Heart left ventricle (tissue), 16 donors: ENCODE measurements around the gene G6PC1. TPM values are rescaled to one million over a fixed set of nuclear protein-coding genes. Genes with fewer than 3 reads are reported as not detected.
"Not testable (repeated sequence)": the region's sequence is repeated elsewhere in the genome, so short reads cannot be mapped to it uniquely, and the experiment has no call there.

ENCODE experiments used
- ATAC-seq, 4 donors: fragments of 200-7000 bp; cut with Tn5 transposase; one replicate each; pipeline ENCODE4 v1.9.1; 2020 to 2022; ENCODE audit warnings: moderate library complexity in 4 of 4, mild to moderate bottlenecking in 3 of 4, moderate number of reproducible peaks in 1 of 4
- DNase-seq, 5 donors: peaks; one replicate each; pipeline ENCODE4 v3.0.0-alpha.2; 2020
- H3K27ac ChIP-seq, 12 donors: fragments of 200-600 bp; sonication (generic) in 4 of 12; one replicate each; pipeline versions ENCODE4 v1.5.0 to v1.8.0; 2016 to 2022; ENCODE audit warnings: mild to moderate bottlenecking in 2 of 12
- H3K27me3 ChIP-seq, 9 donors: fragments of 200-600 bp; sonication (generic) in 2 of 9; one replicate each; pipeline versions ENCODE4 v1.5.1 to v1.8.0; 2016 to 2022; ENCODE audit warnings: mild to moderate bottlenecking in 3 of 9
- H3K36me3 ChIP-seq, 9 donors: fragments of 200-600 bp; sonication (generic) in 2 of 9; one replicate each; pipeline versions ENCODE4 v1.5.0 to v1.8.0; 2018 to 2022; ENCODE audit warnings: mild to moderate bottlenecking in 2 of 9
- H3K4me1 ChIP-seq, 12 donors: fragments of 200-600 bp; sonication (generic) in 4 of 12; one replicate each; pipeline versions ENCODE4 v1.5.0 to v1.8.0; 2016 to 2022; ENCODE audit warnings: mild to moderate bottlenecking in 3 of 12
- H3K4me3 ChIP-seq, 12 donors: fragments of 200-600 bp; sonication (generic) in 4 of 12; one replicate each; pipeline versions ENCODE4 v1.5.0 to v1.8.0; 2017 to 2022; ENCODE audit warnings: mild to moderate bottlenecking in 9 of 12, moderate library complexity in 4 of 12
- H3K9me3 ChIP-seq, 12 donors: fragments of 200-600 bp; sonication (generic) in 4 of 12; one replicate each; pipeline versions ENCODE4 v1.5.0 to v1.8.0; 2016 to 2022; ENCODE audit warnings: mild to moderate bottlenecking in 1 of 12
- POLR2A ChIP-seq, 2 donors: fragments of 450-650 bp; IDR thresholded peaks; one replicate each; pipeline ENCODE4 v1.6.1; 2017; ENCODE audit warnings: antibody characterized with exemption in 2 of 2, mild to moderate bottlenecking in 2 of 2, moderate library complexity in 2 of 2
- WGBS, 4 donors: extraction: QIAGEN DNeasy Blood & Tissue Kit in 2 of 4; methylation state at CpG; one replicate each; pipeline versions ENCODE4 v1.1.5 to v1.1.7; 2013 to 2018; 5-methylcytosine and 5-hydroxymethylcytosine counted together
- intact Hi-C, 10 donors: fragments of 100-400 bp; cut with DNase I; formaldehyde crosslinking; loops; one replicate each; pipeline versions ENCODE4 v1.11.1 to v1.14.2; 2022
- polyA plus RNA-seq, 2 donors: library from polyadenylated mRNA; stranded (reverse); fragments of 200-250 nt; gene quantifications; one replicate each; pipeline ENCODE4 v1.2.3, GENCODE V29; 2013
- total RNA-seq, 9 donors: library from RNA; depleted of rRNA in 2 of 9; stranded (reverse); fragments of >200 nt in 2 of 9; fragmentation: NEBNext Ultra II Directional in 3 of 9; extraction: Animal tissue kit (Norgen Biotek cat#: 25700) in 3 of 9; gene quantifications; one replicate each; pipeline versions ENCODE4 v1.1.0 to v1.2.4, GENCODE V29; 2016 to 2023
- TF ChIP-seq, protein P1 (sequence below), 12 donors: fragments of 200-600 bp; sonication (generic) in 4 of 12; IDR thresholded peaks; one replicate each; pipeline versions ENCODE4 v1.5.0 to v1.8.0; 2018 to 2022; ENCODE audit warnings: antibody characterized with exemption in 12 of 12, mild to moderate bottlenecking in 5 of 12
- donor health status: ischemic (EF 13 %, LVEDD 7.1; RV severe dilation, severe dysfunction).
- donor health status: healthy with polysubstance abuse.
- donor health status: DM: no; HTN: yes; CAD: no.
- donor health status: DM: no; HTN: no; CAD: no.
- donor health status: ischemic (EF 25% LVEDD 6.9; RV normal size, moderate dysfunction).
- donor health status: ischemic (EF 25% LVEDD 5.7; RV mildly dilated, moderate dysfunction).
- donor health status: healthy.
- donor health status: DM: yes; HTN: yes; CAD: no.
- donor health status: ischemic (EF 35%, LVEDD 5.7; RV mildly dilated, moderate dysfunction).
- donor health status: nonischemic (EF 11% LVEDD 7.7; RV severe dilation, severe dysfunction).
- donor health status: DM: yes; HTN: yes; CAD: no.
- donor health status: PGD.
- donor health status: ischemic (EF 29% LVEDD 5.4; RV normal size, mild dysfunction).
- donor health status: nonischemic (EF 23%, LVEDD 6.1; RV moderate dilation, normal function).

The G6PC1 gene
- total and polyA plus RNA-seq, 11 donors = not detected

GRCh38 chr17:42894283-42895184, 6.1 kb upstream of the G6PC1 start:
- no peaks in the 10 kb centered on the region for H3K9me3 ChIP-seq
- intact Hi-C loops = loop anchor here in 1 of 10 donors (5.0 kb wide), 1 partner anchor 47 kb away; no protein-coding TSS in a partner anchor
- H3K4me3 ChIP-seq = no peak overlapping the region
- no peak for TF ChIP-seq POLR2A (IDR thresholded peaks at IDR 0.05)
- TF ChIP-seq, protein P1, sequence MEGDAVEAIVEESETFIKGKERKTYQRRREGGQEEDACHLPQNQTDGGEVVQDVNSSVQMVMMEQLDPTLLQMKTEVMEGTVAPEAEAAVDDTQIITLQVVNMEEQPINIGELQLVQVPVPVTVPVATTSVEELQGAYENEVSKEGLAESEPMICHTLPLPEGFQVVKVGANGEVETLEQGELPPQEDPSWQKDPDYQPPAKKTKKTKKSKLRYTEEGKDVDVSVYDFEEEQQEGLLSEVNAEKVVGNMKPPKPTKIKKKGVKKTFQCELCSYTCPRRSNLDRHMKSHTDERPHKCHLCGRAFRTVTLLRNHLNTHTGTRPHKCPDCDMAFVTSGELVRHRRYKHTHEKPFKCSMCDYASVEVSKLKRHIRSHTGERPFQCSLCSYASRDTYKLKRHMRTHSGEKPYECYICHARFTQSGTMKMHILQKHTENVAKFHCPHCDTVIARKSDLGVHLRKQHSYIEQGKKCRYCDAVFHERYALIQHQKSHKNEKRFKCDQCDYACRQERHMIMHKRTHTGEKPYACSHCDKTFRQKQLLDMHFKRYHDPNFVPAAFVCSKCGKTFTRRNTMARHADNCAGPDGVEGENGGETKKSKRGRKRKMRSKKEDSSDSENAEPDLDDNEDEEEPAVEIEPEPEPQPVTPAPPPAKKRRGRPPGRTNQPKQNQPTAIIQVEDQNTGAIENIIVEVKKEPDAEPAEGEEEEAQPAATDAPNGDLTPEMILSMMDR (IDR thresholded peaks at IDR 0.05) = no peak
- no peaks in the 10 kb centered on the region for H3K27me3 ChIP-seq
- H3K27ac ChIP-seq = peak overlapping the region in 7 of 12 donors; percentile 4 to 84 (median 15)
- peaks cover 5 to 56% (median 35%) of the 10 kb centered on the region in 12 donors for H3K4me1 ChIP-seq
- WGBS, 4 donors = 77 to 83% (median 81%) methylated on average over 12 of the region's 12 CpGs
- ATAC-seq (no peak), DNase-seq (no peak)
- no peaks in the 10 kb centered on the region for H3K36me3 ChIP-seq

- ATAC-seq = peak in 2 of 4 donors; percentile 63 to 65
- H3K4me1 ChIP-seq = peaks cover 5 to 56% (median 35%) of the 10 kb centered on the region in 12 donors
Measured at GRCh38 chr17:42895185-42895555, 5.4 kb upstream of the G6PC1 start.

GRCh38 chr17:42898147-42898811, 2.3 kb upstream of the G6PC1 start:
- H3K36me3 ChIP-seq = no peaks in the 10 kb centered on the region
- no peak overlapping the region for H3K27ac ChIP-seq
- intact Hi-C loops = no loop called here
- peaks cover 0 to 4% (median 0%) of the 10 kb centered on the region in 9 donors for H3K27me3 ChIP-seq
- H3K9me3 ChIP-seq = no peaks in the 10 kb centered on the region
- DNase-seq (no peak), ATAC-seq (no peak)
- 86 to 97% (median 93%) methylated on average over 7 of the region's 7 CpGs for WGBS, 4 donors
- no peak for TF ChIP-seq POLR2A (IDR thresholded peaks at IDR 0.05)
- TF ChIP-seq, protein P1 (IDR thresholded peaks at IDR 0.05) = no peak
- H3K4me3 ChIP-seq = no peak overlapping the region
- peaks cover 0 to 28% (median 16%) of the 10 kb centered on the region in 12 donors for H3K4me1 ChIP-seq

More at GRCh38 chr17:42895185-42895555, 5.4 kb upstream of the G6PC1 start:
- TF ChIP-seq, protein P1 (IDR thresholded peaks at IDR 0.05) = no peak
- TF ChIP-seq POLR2A (IDR thresholded peaks at IDR 0.05) = no peak
- H3K27me3 ChIP-seq = no peaks in the 10 kb centered on the region
- intact Hi-C loops = no loop called here
- no peaks in the 10 kb centered on the region for H3K36me3 ChIP-seq
- no peak overlapping the region for H3K4me3 ChIP-seq
- no peaks in the 10 kb centered on the region for H3K9me3 ChIP-seq
- peak in 2 of 5 donors; percentile 39 to 67 for DNase-seq
- peak overlapping the region in 4 of 12 donors; percentile 3 to 84 (median 43) for H3K27ac ChIP-seq
- WGBS, 4 donors = 14 to 37% (median 32%) methylated on average over 2 of the region's 2 CpGs

- H3K27me3 ChIP-seq, H3K9me3 ChIP-seq, ATAC-seq, DNase-seq, intact Hi-C loops, H3K4me3 ChIP-seq, H3K36me3 ChIP-seq, H3K27ac ChIP-seq: not testable (repeated sequence)
- WGBS, 4 donors = 85 to 92% (median 90%) methylated on average over 3 of the region's 3 CpGs
- peaks cover 0 to 11% (median 1%) of the 10 kb centered on the region in 12 donors for H3K4me1 ChIP-seq
Measured at GRCh38 chr17:42899981-42900380, 618 bp upstream of the G6PC1 start.
